Lung (tissue), 12 donors: Measurements from ENCODE around the gene CSF1R. TPM values are rescaled to one million over a fixed set of nuclear protein-coding genes. Genes with fewer than 3 reads are reported as not detected.

Source experiments
- ATAC-seq: fragments of 200-7000 bp; cut with Tn5 transposase; one replicate; pipeline ENCODE4 v1.9.1; 2020; ENCODE audit warnings: moderate number of reproducible peaks; ENCODE audit not compliant: insufficient read depth, low FRiP score
- DNase-seq, 3 donors: peaks; one replicate each; pipeline ENCODE4 v3.0.0-alpha.2; 2013 to 2017
- H3K27ac ChIP-seq, 2 donors: one replicate each; pipeline ENCODE4 v1.5.1; 2013; ENCODE audit warnings: mild to moderate bottlenecking in 2 of 2, moderate library complexity in 2 of 2, control low read depth in 1 of 2, inconsistent platforms in 1 of 2, low read depth in 1 of 2, low read length in 1 of 2
- H3K27me3 ChIP-seq, 3 donors: one replicate each; pipeline ENCODE4 v1.5.1; 2013; ENCODE audit warnings: low read length in 2 of 3; ENCODE audit not compliant: control insufficient read depth in 3 of 3, insufficient read depth in 3 of 3
- H3K36me3 ChIP-seq, 4 donors: one replicate each; pipeline ENCODE4 v1.5.1; 2013; ENCODE audit warnings: low read length in 4 of 4, mild to moderate bottlenecking in 1 of 4, moderate library complexity in 1 of 4; ENCODE audit not compliant: control insufficient read depth in 4 of 4, insufficient read depth in 4 of 4
- H3K4me1 ChIP-seq, 5 donors: one replicate each; pipeline ENCODE4 v1.5.1; 2013; ENCODE audit warnings: low read length in 5 of 5, mild to moderate bottlenecking in 2 of 5, moderate library complexity in 1 of 5; ENCODE audit not compliant: control insufficient read depth in 5 of 5, insufficient read depth in 5 of 5
- H3K4me3 ChIP-seq: one replicate; pipeline ENCODE4 v1.5.1; 2013; ENCODE audit warnings: mild to moderate bottlenecking, control low read depth, moderate library complexity
- H3K9ac ChIP-seq, 2 donors: one replicate each; pipeline ENCODE4 v1.5.1; 2013; ENCODE audit warnings: low read length in 2 of 2, control low read depth in 1 of 2; ENCODE audit not compliant: insufficient read depth in 1 of 2
- H3K9me3 ChIP-seq, 4 donors: one replicate each; pipeline ENCODE4 v1.5.1; 2013; ENCODE audit warnings: low read length in 3 of 4, mild to moderate bottlenecking in 1 of 4, moderate library complexity in 1 of 4; ENCODE audit not compliant: control insufficient read depth in 4 of 4, insufficient read depth in 3 of 4
- CTCF ChIP-seq: IDR thresholded peaks from 2 replicates; pipeline ENCODE4 v1.5.1; 2012; ENCODE audit warnings: mild to moderate bottlenecking; ENCODE audit errors: control extremely low read depth, extremely low read depth
- WGBS, 2 donors: extraction: QIAGEN DNeasy Blood & Tissue Kit; methylation state at CpG; one replicate each; pipeline ENCODE4 v1.1.7; 2013; 5-methylcytosine and 5-hydroxymethylcytosine counted together
- polyA plus RNA-seq, 2 donors: library from polyadenylated mRNA; stranded (reverse); fragments of 200-250 nt; gene quantifications; one replicate each; pipeline ENCODE4 v1.2.1, GENCODE V29; 2013
- total RNA-seq, 2 donors: library from RNA; depleted of rRNA in 1 of 2; stranded (reverse); fragments of >200 nt in 1 of 2; gene quantifications; one replicate each; pipeline ENCODE4 v1.2.1, GENCODE V29; 2014 to 2021
- donor health status: control.
- donor health status: control.
- donor health status: Bipolar disorder and iron deficiency.
- donor health status: healthy.
- donor health status: DM: yes; HTN: yes; CAD: no.

CSF1R gene
- total and polyA plus RNA-seq, 4 donors: 13.0 to 65.0 (median 40.7) TPM

- TF ChIP-seq CTCF: no peak
- H3K4me3 ChIP-seq: no peak overlapping the region
- ATAC-seq (no peak), DNase-seq (peak in 1 of 3 donors; percentile 6)
- WGBS, 2 donors: 71 to 92% methylated on average over 7 of the region's 7 CpGs
- H3K27ac ChIP-seq: no peak overlapping the region
- peaks cover 30 to 58% (median 41%) of the 10 kb centered on the region in 4 donors for H3K36me3 ChIP-seq
- H3K9ac ChIP-seq: no peak overlapping the region
- no peaks in the 10 kb centered on the region for H3K27me3 ChIP-seq
- peaks cover 4 to 15% (median 8%) of the 10 kb centered on the region in 5 donors for H3K4me1 ChIP-seq
- H3K9me3 ChIP-seq: peaks cover 0 to 3% (median 0%) of the 10 kb centered on the region in 4 donors
Observed at GRCh38 chr5:150044712-150045111, 41.6 kb downstream of the CSF1R start.

GRCh38 chr5:150044329-150044681 lies 42.0 kb downstream of the CSF1R start:
- TF ChIP-seq CTCF: no peak
- Histone ChIP-seq H3K4me3 (no peak overlapping the region), H3K27ac (peak overlapping the region; percentile 34 to 57), H3K27me3 (no peaks in the 10 kb centered on the region), H3K36me3 (peaks cover 28 to 54% (median 39%) of the 10 kb centered on the region in 4 donors), H3K9ac (no peak overlapping the region), H3K9me3 (peaks cover 0 to 3% (median 0%) of the 10 kb centered on the region in 4 donors), H3K4me1 (peaks cover 4 to 15% (median 8%) of the 10 kb centered on the region in 5 donors)
- peak in 2 of 3 donors; percentile 33 to 47 for DNase-seq
- no peak for ATAC-seq

GRCh38 chr5:150043657-150044328 lies 42.6 kb downstream of the CSF1R start:
- Histone ChIP-seq H3K4me1 (peaks cover 4 to 15% (median 8%) of the 10 kb centered on the region in 5 donors), H3K9me3 (peaks cover 0 to 3% (median 0%) of the 10 kb centered on the region in 4 donors), H3K4me3 (no peak overlapping the region), H3K27ac (peak overlapping the region; percentile 34 to 57), H3K36me3 (peaks cover 28 to 51% (median 38%) of the 10 kb centered on the region in 4 donors), H3K9ac (no peak overlapping the region), H3K27me3 (no peaks in the 10 kb centered on the region)
- TF ChIP-seq CTCF: no peak
- peak; percentile 39 for ATAC-seq
- DNase-seq: no peak
- WGBS, 2 donors: 33 to 51% methylated on average over 4 of the region's 4 CpGs
